GM18502 (cell line): ENCODE measurements around the gene CAPZB.

ENCODE experiments used
- ATAC-seq: cut with Tn5 transposase; IDR thresholded peaks from one replicate; pipeline ENCODE4 v1.9.1; 2021; ENCODE audit warnings: mild to moderate bottlenecking; ENCODE audit not compliant: unreplicated experiment, poor library complexity

CAPZB gene

DNA sequence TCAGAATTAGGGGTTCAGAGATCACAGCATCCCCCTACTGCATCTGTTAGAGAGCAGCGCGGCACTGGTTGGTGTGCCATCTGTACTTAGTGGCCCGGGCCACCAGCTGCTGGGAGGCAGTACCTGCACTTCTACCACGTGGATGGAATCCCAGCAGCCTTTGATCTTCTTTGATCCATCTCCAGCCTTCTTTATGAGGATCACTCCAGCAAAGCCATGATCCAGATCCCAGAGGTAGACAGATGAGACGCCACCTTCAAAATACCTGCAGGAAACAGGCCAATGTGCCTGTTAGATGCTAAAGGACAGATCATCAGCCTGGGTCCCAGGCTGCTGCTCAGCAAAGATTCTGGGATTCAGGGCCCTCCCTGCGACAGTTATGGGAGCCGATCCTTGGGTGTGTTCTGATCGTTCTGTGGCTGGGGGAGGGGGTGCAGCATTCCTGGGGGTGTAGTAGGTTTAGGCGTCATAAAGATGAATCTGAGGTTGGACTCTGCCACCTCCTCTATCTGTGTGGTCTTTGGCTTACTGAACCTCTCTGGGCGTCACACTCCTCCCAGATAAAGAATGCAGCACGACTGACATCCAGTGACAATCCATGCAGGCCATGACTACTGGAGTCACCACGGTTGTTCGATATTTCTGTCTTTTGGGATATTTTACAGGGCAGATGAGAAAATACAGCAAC lies 127.9 kb downstream of the CAPZB start:
- ATAC-seq = no peak

DNA sequence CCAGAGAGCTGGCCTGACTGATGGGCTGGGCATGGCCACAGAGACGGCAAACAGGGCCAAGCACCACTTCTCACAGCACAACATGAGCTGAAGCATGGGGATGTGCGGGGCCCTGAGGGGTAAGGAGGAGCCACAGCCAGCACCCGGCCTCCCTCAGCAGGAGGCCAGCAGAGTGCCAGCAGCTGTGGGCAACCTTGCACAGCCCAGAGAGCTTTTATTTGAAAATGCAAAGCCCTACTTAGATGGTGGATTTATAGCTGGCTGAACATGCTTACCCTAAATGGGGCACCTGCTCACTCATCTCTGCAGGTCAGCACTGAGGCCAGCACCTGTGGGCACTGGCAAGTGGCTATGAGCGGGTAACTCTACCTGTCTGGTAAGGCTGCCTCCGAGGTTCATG lies 129.1 kb downstream of the CAPZB start:
- no peak for ATAC-seq

DNA sequence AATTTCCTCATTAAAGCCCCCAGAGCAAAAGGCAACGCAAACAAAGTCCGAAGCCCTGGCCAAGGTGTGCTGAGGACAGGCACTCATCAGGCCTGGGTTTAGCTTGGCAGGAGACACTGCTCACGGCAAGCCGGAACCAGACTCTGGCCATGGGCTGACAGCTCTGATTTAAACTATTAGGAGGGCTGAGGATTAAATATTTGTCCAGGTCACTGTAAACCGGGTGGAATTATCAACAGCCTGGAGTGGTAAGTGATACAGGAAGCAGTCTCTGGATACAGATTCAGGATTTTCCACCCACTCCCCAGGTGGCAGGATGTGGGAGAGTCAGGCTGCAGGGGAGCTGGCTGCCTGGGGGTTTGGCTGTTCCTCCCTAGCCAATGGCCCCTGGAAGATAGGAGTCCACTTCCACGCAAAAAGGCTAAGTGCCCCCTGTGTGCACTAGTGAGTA lies 130.8 kb downstream of the CAPZB start:
- ATAC-seq = no peak

GRCh38 chr1:19353596-19353995 lies 131.7 kb downstream of the CAPZB start:
- no peak for ATAC-seq

GRCh38 chr1:19352839-19353238 lies 132.5 kb downstream of the CAPZB start:
- ATAC-seq = no peak

DNA sequence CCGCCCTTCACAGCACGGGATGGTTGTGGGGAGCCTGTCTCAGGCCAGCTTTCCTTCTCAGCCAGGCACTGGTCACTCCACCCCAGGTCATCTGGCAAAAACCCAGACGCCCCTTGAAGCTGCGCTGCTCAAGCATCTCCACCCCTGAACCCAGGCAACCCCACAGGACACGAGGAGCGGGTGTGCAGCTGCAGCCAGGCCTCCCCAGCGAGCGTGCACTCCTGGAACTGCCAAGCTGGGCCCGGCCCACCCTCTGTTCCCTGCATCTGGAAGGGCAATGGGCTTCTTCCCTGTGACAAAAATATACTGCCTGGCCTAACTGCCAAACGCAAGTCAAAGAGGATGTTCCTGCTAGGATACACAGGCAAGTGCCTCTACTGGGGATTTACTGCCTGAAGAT lies 133.5 kb downstream of the CAPZB start:
- no peak for ATAC-seq

DNA sequence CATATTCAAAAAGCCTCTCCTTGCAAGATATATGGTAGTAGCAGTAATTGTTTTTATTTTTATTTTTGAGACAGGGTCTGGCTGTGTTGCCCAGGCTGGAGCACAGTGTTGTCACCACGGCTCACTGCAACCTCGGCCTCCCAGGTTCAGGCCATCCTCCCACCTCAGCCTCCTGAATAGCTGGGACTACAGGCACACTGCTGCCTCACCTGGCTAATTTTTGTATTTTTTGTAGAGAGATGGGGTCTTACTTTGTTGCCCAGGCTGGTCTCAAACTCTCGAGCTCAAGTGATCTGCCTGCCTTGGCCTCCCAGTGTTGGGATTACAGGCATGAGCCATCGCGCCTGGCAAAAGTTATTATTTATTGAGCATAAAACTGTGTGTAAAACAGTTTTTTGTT lies 134.8 kb downstream of the CAPZB start:
- ATAC-seq = no peak

DNA sequence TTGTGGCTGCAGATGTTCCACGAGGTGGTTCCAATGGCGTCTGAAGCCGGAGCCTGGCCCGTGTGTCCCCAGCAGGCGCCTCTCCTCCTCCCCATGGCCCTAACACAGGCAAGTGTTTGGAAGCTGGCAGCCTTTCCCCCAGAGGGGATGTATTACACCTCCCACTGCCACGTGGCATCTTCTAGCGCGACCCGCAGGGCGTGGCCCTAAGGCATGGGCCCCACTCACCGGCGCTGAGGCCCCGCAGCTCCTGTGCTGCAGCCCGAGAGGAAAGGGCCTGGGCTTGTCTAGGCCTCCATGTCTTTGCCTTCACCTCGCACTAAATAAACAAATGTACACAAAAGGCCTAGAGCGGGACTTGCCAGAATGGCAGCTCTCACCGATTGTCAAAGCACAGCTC lies 135.3 kb downstream of the CAPZB start:
- ATAC-seq = no peak

DNA sequence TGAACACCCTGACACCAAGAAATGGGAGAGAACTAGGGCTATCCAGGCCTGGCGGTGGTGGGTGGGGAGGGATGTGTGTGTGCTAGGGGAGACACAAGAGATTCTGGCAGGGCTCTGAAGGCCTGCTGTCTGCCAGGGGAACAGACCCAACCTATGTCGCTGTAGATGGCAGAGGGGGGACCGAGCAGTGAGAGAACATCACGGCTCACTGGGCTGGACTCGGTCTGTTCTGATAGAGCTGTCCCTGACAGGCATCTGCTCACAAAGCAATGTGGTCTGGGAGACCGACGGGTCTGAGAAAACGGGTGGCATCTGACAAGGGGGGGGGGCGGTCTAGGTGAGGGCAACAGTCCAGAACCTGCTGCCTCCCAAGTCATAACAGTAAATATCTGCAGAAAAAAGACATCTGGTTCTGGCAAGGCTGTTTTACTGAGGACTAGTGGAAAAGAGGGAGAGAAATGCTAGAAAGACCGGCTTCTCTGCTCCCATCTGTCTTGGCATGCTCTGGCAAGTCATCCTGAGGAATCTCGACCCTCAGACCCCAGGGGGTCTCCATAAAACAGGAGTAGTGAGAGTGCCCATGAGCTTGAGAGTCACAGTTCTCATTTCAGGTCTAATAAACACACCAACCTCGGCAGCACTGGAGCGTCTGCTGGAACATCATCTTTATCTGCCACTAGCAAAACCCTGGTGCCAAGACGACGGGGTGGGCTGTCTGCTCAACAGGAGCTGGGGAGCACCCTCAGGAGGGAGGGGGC lies 136.7 kb downstream of the CAPZB start:
- ATAC-seq = no peak

DNA sequence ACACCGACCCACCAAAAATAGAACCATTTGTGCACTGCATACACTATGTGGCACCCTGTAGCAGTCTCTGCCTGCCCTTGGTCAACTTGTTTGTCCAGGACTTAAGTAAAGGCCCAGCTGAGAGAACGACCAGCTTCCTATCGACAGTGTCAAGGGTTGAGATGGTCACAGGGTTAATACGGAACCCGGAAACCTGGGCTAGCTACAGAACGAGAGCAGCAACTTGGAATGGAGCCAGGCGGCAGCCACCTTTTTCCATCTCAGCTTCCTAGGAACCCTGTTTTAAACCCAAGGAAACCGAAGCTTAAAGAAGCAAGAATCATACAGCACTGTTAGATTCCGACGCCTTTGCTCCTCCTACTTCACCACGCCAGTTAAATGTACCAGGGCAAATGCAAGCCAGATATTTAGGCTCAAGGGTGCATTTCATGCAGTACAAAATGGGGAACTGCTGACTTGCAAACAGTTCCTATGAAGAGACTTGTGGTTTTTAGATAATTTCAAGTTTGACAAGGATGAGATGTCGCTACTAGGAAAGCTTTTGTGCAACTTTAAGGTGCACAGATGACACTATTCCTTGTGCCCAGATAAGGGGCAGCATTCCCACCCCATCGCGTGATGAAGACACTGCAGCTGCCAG lies 137.7 kb downstream of the CAPZB start:
- no peak for ATAC-seq

DNA sequence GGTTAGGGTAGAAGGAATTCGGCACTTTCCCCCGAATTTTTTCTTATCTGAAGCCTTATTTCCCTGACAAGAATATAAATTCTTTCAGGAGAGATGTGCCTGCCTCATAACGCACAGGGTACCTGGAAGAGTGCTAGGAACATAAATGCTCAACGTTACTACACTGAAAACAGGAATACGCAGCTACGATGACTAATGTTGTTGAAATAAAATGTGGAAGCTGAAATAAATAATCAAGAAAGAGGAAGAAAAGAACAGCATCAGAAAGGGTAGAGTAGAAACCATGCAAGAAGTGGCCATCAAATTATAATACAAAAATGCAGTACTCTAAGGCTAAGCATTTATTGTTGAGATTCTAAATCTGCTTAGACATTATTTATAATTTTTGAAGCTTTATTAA lies 139.3 kb downstream of the CAPZB start:
- no peak for ATAC-seq

GRCh38 chr1:19345391-19345790 lies 139.9 kb downstream of the CAPZB start:
- no peak for ATAC-seq

- no peak for ATAC-seq
Observed at GRCh38 chr1:19344831-19345230, 140.5 kb downstream of the CAPZB start.

DNA sequence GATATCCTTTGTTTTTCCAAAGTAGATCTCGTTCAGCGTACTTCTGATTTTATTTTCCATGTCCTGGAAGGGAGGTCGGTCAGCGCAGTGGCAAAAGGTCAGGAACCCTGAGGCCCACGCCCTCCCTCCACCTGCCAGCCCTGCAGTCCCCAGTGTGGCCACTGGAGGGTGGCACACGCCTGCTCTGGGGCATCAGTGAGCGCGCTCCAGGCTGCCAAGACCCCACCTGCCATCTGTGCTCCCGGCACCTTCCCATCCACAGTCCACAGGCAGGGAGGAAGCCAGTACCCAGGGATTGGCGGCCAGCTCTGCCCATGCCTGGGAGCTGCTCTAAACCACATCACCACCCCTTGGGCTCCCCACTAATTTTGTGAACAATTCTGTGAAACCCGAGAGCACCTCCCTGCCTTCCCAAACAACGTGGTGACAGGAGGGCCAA lies 140.9 kb downstream of the CAPZB start:
- no peak for ATAC-seq

- no peak for ATAC-seq
Observed at GRCh38 chr1:19343617-19344350, 141.6 kb downstream of the CAPZB start.

DNA sequence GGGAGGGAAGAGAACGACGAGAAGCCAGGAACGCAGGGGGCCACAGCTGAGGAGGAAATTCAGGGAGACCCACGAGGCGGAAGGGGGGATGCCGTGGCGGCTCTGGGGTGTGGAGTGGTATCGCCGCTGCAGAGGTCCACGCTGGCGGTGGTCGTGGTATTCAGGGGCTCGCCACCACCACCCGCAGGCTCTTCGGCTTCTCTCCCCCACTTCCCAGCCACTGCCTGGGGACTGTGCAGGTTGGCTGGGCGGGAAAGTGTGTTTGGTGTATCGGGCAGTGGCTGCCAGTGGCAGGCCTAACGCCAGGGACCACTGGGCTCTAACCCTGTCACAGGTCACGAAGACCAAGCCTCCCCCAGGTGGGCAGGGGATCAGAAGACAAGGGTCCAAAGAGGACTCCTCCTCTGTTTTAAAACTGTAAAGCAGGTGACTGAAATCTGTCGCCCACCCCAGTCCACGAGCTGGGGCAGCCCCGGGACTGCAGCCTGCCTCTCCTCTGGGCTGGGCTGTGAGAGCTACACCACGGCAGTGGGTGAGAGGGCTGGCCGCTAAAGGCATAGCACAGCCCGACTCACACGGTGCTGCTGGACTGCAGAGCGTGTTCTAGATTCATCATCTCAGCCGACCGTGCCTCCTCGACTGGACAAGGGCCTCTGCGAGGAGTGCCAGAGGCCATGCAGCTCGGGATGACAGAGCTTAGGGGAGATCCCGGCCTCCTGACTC lies 142.3 kb downstream of the CAPZB start:
- no peak for ATAC-seq

- ATAC-seq = no peak
Observed at GRCh38 chr1:19342062-19342750, 143.1 kb downstream of the CAPZB start.

DNA sequence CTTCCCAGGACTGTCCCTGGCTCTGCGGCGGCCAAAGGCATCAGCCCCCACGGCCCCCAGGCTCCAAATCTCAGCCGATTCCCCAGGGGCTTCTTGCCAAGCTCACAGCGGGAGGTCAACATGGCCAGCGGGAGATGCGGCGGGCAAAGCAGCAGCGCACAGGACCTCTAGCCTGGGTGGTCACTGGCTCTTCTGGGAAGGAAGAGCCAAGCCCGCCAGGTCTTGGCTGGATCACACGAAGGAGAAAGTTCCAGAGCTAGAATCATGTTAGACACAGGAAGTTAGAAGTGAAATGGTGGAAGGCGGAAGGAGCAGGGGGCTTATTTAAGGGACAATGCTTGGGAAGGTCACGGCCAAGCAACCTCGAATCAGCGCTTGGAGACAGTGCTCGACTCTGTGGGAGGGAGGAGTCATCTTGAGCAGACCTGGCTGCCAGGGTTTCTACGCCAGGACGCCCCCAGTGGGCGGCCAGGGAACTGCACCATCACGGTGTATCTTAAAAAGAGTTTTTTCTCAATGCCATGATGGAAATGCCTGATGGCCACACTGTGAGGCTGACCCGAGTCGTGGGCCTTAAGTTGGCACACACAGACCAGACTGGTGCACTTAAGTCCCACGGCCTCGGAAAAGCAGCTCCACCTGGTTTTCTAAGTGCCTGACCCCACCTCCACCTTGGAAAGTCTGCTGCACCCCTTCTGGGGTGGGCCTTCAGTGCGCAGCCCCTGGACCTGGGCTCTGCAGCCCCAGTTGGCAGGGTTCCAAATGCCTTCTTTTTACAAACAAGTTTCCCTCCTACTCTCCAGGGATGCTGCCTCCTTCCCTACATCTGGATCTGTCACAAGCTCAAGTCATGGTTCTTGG lies 143.9 kb downstream of the CAPZB start:
- ATAC-seq = no peak
